Sigmoid colon (tissue), 4 donors: ENCODE measurements around the gene LRP1B.

ENCODE experiments used
- EP300 ChIP-seq, 4 donors: sonication (generic); formaldehyde crosslinking; IDR thresholded peaks; one replicate each; pipeline ENCODE4 v1.6.1; 2017; ENCODE audit warnings: antibody characterized with exemption in 4 of 4
- POLR2A ChIP-seq, 2 donors: fragments of 450-650 bp; IDR thresholded peaks; one replicate each; pipeline ENCODE4 v1.6.1; 2016; ENCODE audit warnings: antibody characterized with exemption in 2 of 2, mild to moderate bottlenecking in 2 of 2, moderate library complexity in 2 of 2
- POLR2AphosphoS5 ChIP-seq, 4 donors: sonication (generic); formaldehyde crosslinking; IDR thresholded peaks; one replicate each; pipeline ENCODE4 v1.6.1; 2017; ENCODE audit warnings: antibody characterized with exemption in 4 of 4
- TF ChIP-seq, protein P1 (sequence below), 4 experiments: fragments of 450-650 bp in 3 of 4; fragments of 200-600 bp in 1 of 4; IDR thresholded peaks; one replicate each; pipeline ENCODE4 v1.5.1; 2016 to 2019; ENCODE audit warnings: antibody characterized with exemption in 4 of 4, mild to moderate bottlenecking in 3 of 4, moderate library complexity in 2 of 4

DNA sequence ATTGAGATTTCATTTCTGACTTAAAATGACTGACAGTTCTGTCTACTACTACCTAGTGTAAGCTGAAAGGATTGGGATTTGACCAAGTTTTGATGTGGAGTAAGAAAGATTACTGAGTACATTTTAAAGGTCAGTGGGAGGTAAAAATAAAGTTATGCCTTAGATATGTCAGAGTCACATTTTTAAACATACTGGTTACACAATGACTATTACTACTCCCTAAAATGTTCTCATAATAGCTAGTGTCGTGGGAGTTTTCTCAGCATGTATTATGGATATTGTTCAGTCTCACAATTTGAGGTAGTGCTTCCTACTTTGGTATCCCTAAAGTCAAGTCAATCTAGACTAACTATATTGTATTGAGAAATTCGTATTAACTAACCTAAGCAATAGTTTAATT lies 1092.5 kb downstream of the LRP1B start:
- TF ChIP-seq, protein P1, sequence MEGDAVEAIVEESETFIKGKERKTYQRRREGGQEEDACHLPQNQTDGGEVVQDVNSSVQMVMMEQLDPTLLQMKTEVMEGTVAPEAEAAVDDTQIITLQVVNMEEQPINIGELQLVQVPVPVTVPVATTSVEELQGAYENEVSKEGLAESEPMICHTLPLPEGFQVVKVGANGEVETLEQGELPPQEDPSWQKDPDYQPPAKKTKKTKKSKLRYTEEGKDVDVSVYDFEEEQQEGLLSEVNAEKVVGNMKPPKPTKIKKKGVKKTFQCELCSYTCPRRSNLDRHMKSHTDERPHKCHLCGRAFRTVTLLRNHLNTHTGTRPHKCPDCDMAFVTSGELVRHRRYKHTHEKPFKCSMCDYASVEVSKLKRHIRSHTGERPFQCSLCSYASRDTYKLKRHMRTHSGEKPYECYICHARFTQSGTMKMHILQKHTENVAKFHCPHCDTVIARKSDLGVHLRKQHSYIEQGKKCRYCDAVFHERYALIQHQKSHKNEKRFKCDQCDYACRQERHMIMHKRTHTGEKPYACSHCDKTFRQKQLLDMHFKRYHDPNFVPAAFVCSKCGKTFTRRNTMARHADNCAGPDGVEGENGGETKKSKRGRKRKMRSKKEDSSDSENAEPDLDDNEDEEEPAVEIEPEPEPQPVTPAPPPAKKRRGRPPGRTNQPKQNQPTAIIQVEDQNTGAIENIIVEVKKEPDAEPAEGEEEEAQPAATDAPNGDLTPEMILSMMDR (IDR thresholded peaks at IDR 0.05) = no peak
- TF ChIP-seq EP300 (IDR thresholded peaks at IDR 0.05) (no peak), POLR2A (IDR thresholded peaks at IDR 0.05) (no peak), POLR2AphosphoS5 (IDR thresholded peaks at IDR 0.05) (no peak)
